WERI-Rb-1 (cell line): ENCODE data around the gene MARK4.

Experiments
- DNase-seq: peaks from one replicate; pipeline ENCODE4 v3.0.0-alpha.2; 2020
- H3K27ac ChIP-seq: fragments of 250-450 bp; sonication (Bioruptor Pico); 2 replicates; pipeline ENCODE4 v1.5.1; 2020; ENCODE audit warnings: mild to moderate bottlenecking, moderate library complexity
- H3K27me3 ChIP-seq: fragments of 250-450 bp; sonication (Bioruptor Pico); 2 replicates; pipeline ENCODE4 v1.5.1; 2021; ENCODE audit warnings: mild to moderate bottlenecking, low read depth, moderate library complexity; ENCODE audit not compliant: insufficient read depth, severe bottlenecking
- H3K36me3 ChIP-seq: fragments of 250-450 bp; sonication (Bioruptor Pico); 2 replicates; pipeline ENCODE4 v1.5.1; 2020; ENCODE audit warnings: mild to moderate bottlenecking, moderate library complexity
- H3K4me3 ChIP-seq: 2 replicates; pipeline ENCODE4 v1.5.1; 2011; ENCODE audit warnings: low read depth, mild to moderate bottlenecking, control low read depth, low read length
- H3K9me3 ChIP-seq: fragments of 250-450 bp; sonication (Bioruptor Pico); 2 replicates; pipeline ENCODE4 v1.5.1; 2021; ENCODE audit warnings: mild to moderate bottlenecking, moderate library complexity; ENCODE audit not compliant: severe bottlenecking
- TF ChIP-seq, protein P1 (sequence below): IDR thresholded peaks from 2 replicates; pipeline ENCODE4 v1.5.1; 2011; ENCODE audit warnings: low read depth, mild to moderate bottlenecking, control low read depth, inconsistent platforms, low read length

The MARK4 gene

DNA sequence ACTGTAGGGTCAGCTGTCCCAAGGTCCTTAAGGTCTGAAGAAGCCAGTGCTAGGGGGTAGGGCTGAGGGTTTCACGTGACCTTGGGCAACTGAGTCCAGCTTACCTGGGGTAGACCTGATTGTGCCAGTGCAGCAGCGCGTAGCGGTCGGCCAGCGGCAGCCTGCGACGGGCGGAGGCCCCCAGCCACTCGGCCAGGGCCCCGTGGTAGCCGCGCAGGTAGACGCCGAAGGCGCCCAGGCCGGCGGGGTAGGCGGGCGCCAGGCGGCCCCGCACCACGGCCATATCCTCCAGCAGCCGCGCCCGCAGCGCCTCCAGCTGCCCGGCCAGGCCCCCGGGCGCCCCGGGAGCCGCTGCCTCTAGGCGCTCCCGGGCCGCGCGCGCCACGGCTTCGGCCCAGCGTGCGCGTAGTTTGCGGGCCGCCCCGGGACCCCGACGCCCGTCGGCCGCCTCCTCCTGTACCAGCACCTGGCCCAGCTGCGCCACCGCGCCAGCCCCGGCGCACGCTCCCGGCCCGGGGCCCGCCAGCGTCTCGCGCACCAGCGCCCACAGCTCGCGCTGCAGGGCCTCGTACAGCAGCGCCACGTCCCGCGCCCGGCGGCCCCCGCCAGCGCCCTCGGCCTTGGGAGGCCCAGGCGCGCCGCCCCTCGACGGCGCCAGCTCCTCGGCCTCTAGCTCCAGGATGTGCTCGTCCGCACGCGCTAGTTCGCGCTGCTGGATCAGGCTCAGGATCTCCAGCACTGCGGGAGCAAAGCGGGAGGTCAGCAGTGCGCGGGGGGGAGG lies 16.8 kb upstream of the MARK4 start:
- H3K4me3 ChIP-seq = no peak overlapping the region
- H3K9me3 ChIP-seq = no peaks in the 10 kb centered on the region
- TF ChIP-seq, protein P1, sequence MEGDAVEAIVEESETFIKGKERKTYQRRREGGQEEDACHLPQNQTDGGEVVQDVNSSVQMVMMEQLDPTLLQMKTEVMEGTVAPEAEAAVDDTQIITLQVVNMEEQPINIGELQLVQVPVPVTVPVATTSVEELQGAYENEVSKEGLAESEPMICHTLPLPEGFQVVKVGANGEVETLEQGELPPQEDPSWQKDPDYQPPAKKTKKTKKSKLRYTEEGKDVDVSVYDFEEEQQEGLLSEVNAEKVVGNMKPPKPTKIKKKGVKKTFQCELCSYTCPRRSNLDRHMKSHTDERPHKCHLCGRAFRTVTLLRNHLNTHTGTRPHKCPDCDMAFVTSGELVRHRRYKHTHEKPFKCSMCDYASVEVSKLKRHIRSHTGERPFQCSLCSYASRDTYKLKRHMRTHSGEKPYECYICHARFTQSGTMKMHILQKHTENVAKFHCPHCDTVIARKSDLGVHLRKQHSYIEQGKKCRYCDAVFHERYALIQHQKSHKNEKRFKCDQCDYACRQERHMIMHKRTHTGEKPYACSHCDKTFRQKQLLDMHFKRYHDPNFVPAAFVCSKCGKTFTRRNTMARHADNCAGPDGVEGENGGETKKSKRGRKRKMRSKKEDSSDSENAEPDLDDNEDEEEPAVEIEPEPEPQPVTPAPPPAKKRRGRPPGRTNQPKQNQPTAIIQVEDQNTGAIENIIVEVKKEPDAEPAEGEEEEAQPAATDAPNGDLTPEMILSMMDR = no peak
- no peaks in the 10 kb centered on the region for H3K27me3 ChIP-seq
- no peaks in the 10 kb centered on the region for H3K36me3 ChIP-seq
- H3K27ac ChIP-seq = no peak overlapping the region
- DNase-seq = no peak

DNA sequence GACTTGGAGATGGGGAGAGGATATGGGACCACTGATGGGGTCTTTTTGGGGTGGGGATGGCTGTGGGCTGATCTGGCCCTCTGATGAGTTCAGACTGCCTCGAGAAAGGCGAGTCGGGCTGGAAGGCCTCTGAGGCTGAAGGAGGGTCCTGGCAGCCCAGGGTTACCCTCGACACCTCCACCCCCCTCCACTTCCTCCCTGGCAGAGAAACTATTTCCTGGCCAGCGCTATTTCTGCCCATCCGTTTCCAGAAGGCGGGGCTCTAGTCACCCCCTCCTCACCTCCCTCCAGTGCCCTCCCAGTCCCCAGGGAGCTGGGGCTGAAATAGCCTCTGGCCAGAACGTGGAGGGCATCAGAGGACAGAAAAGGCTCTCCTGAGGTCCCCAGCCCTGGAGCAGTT lies 15.6 kb upstream of the MARK4 start:
- H3K9me3 ChIP-seq = no peaks in the 10 kb centered on the region
- no peak overlapping the region for H3K4me3 ChIP-seq
- TF ChIP-seq, protein P1 = no peak
- DNase-seq = no peak
- no peaks in the 10 kb centered on the region for H3K36me3 ChIP-seq
- no peaks in the 10 kb centered on the region for H3K27me3 ChIP-seq
- H3K27ac ChIP-seq = no peak overlapping the region

DNA sequence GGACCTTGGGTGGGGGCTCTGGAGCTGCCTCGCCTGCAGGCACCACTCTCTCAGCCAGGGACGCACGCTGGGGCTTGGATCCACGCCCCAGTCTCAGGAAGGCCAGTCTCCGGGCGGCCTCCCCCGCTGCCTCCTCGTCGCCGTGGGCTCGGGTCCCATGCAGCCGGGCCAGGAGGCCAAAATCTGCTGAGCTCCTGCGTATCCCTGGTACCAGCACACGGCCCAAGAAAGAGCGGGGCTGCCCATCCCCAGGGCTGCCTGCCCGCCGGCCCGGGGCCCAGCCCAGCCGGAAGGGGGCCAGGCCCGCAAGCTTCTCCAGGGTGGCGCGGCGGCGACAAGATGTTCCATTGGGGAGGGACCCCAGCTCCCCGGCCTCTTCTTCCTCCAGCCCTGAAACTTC lies 12.5 kb upstream of the MARK4 start:
- TF ChIP-seq, protein P1 = no peak
- Histone ChIP-seq H3K27me3 (no peaks in the 10 kb centered on the region), H3K27ac (no peak overlapping the region), H3K4me3 (no peak overlapping the region), H3K36me3 (no peaks in the 10 kb centered on the region), H3K9me3 (no peaks in the 10 kb centered on the region)
- DNase-seq = no peak

DNA sequence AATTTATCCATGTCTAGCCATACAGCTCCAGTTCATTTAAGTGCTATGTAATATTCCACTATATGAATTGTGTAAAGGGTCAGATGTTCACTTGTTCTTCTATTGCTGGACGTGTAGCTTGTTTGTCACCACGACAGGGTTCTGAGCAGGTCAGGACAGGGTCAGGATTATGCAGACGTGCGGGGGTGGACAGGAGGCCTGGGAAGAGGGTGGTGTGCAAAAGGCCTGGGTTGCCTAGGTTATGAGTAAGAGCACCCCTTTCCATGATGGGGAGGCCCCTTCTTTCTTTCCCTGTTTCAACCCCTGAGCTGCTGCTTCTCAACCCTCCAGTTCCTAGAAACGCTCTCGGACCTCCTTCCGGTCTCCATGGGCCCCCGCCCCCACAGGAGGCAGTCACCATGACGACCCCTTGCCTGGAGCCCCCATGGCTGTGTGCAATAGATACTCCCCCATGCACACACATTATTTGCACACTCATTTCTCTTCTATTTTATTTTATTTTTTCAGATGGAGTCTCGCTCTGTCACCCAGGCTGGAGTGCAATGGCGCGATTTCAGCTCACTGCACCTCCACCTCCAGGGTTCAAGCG lies 7.8 kb upstream of the MARK4 start:
- no peaks in the 10 kb centered on the region for H3K9me3 ChIP-seq
- DNase-seq = no peak
- no peaks in the 10 kb centered on the region for H3K27me3 ChIP-seq
- no peak overlapping the region for H3K27ac ChIP-seq
- H3K36me3 ChIP-seq = no peaks in the 10 kb centered on the region
- H3K4me3 ChIP-seq = no peak overlapping the region
- TF ChIP-seq, protein P1 = no peak

DNA sequence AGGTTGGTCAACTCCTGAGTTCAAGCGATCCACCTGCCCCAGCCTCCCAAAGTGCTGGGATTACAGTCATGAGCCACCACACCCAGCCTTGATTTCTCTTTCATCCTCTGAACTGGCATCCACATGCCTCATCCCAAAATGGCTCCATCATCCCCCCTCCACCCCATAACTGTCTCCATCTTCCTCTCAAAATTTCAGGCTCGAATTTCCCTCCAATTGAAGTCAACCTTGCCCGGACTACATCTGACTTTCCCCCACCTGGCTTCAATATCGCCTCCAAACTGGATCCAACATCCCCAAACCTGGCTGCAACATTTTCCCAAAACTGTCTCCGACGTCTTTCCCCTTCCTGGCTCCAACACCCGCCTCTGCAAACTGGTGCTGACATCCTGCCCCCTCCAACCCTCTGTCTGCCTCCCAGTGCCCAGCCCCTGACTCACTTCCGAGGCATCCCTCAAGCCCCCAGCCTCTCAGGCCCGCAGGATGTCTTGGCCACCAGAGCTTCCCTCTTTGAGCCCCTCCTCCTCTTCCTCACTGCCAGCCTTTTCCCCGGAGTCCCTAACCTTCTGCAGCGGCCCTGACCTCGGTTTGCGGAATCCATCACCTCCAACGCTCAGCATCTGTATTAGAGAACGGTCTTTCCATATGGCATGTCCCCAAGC lies 6.8 kb upstream of the MARK4 start:
- TF ChIP-seq, protein P1 = no peak
- Histone ChIP-seq H3K9me3 (no peaks in the 10 kb centered on the region), H3K27me3 (no peaks in the 10 kb centered on the region), H3K4me3 (no peak overlapping the region), H3K36me3 (no peaks in the 10 kb centered on the region), H3K27ac (no peak overlapping the region)
- no peak for DNase-seq
